Adrenal gland (tissue), 12 donors: ENCODE results near the gene PTMA. TPM values are rescaled to one million over a fixed set of nuclear protein-coding genes. Genes with fewer than 3 reads are reported as not detected.

Source experiments
- DNase-seq, 7 donors: peaks; one replicate each; pipeline ENCODE4 v3.0.0-alpha.2; 2019 to 2020
- H3K27ac ChIP-seq, 5 donors: fragments of 200-600 bp; sonication (generic) in 4 of 5; 1 replicate in 3 of 5; 2 replicates in 2 of 5; pipeline versions ENCODE4 v1.5.1 to v1.8.0; 2016 to 2020; ENCODE audit warnings: mild to moderate bottlenecking in 1 of 5
- H3K27me3 ChIP-seq: fragments of 200-600 bp; 2 replicates; pipeline ENCODE4 v1.8.0; 2021
- H3K36me3 ChIP-seq, 2 donors: fragments of 200-600 bp; replicated peaks in 1 of 2; 1 replicate in 1 of 2; 2 replicates in 1 of 2; pipeline versions ENCODE4 v1.5.1 to v1.8.0; 2018 to 2022
- H3K4me1 ChIP-seq, 2 donors: fragments of 200-600 bp; replicated peaks in 1 of 2; 1 replicate in 1 of 2; 2 replicates in 1 of 2; pipeline versions ENCODE4 v1.5.1 to v1.8.0; 2018 to 2021
- H3K4me3 ChIP-seq, 4 donors: fragments of 200-600 bp; sonication (generic) in 3 of 4; one replicate each; pipeline ENCODE4 v1.5.1; 2016 to 2018
- H3K9me3 ChIP-seq, 3 donors: fragments of 200-600 bp; sonication (generic) in 1 of 3; replicated peaks in 1 of 3; 1 replicate in 2 of 3; 2 replicates in 1 of 3; pipeline versions ENCODE4 v1.5.1 to v1.8.0; 2016 to 2021
- CTCF ChIP-seq, 6 experiments: fragments of 450-650 bp in 4 of 6; fragments of 200-600 bp in 2 of 6; sonication (generic) in 1 of 6; IDR thresholded peaks; 1 replicate in 5 of 6; 2 replicates in 1 of 6; pipeline versions ENCODE4 v1.5.1 to v1.8.0; 2016 to 2021; ENCODE audit warnings: antibody characterized with exemption in 6 of 6, mild to moderate bottlenecking in 2 of 6, moderate library complexity in 1 of 6
- POLR2A ChIP-seq, 2 donors: fragments of 450-650 bp; IDR thresholded peaks; one replicate each; pipeline ENCODE4 v1.6.1; 2017; ENCODE audit warnings: antibody characterized with exemption in 2 of 2, mild to moderate bottlenecking in 2 of 2, moderate library complexity in 1 of 2
- WGBS, 4 donors: extraction: QIAGEN DNeasy Blood & Tissue Kit in 2 of 4; methylation state at CpG; one replicate each; pipeline versions ENCODE4 v1.1.5 to v1.1.7; 2013 to 2017; 5-methylcytosine and 5-hydroxymethylcytosine counted together
- intact Hi-C, 2 donors: fragments of 100-400 bp; cut with DNase I; formaldehyde crosslinking; loops; one replicate each; pipeline versions ENCODE4 v1.14.1 to v1.15.0; 2022 to 2023
- polyA plus RNA-seq, 3 donors: library from polyadenylated mRNA; stranded (reverse); fragments of 200-250 nt in 2 of 3; fragments of 350-450 nt in 1 of 3; fragmentation: Illumina TruSeq in 1 of 3; extraction: RNeasy Lipid Tissue Mini Kit (QIAGEN cat#74804) in 1 of 3; gene quantifications; one replicate each; pipeline ENCODE4 v1.2.3, GENCODE V29; 2013 to 2014
- total RNA-seq, 9 donors: library from RNA; depleted of rRNA in 4 of 9; stranded (reverse); fragments of >200 nt in 4 of 9; fragments of 120-200 nt in 1 of 9; fragmentation: NEBNext Ultra II Directional in 1 of 9; extraction: Animal tissue kit (Norgen Biotek cat#: 25700) in 1 of 9; gene quantifications; one replicate each; pipeline versions ENCODE4 v1.1.0 to v1.2.4, GENCODE V29; 2013 to 2023
- donor health status: healthy with polysubstance abuse.
- donor health status: Bipolar disorder and iron deficiency.
- donor health status: DM: yes; HTN: yes; CAD: no.
- donor health status: DM: no; HTN: no; CAD: no.
- donor health status: DM: no; HTN: no; CAD: no.
- donor health status: DM: yes; HTN: yes; CAD: no.

PTMA gene
- total and polyA plus RNA-seq, 12 donors = 346 to 1,198 (median 504) TPM

DNA sequence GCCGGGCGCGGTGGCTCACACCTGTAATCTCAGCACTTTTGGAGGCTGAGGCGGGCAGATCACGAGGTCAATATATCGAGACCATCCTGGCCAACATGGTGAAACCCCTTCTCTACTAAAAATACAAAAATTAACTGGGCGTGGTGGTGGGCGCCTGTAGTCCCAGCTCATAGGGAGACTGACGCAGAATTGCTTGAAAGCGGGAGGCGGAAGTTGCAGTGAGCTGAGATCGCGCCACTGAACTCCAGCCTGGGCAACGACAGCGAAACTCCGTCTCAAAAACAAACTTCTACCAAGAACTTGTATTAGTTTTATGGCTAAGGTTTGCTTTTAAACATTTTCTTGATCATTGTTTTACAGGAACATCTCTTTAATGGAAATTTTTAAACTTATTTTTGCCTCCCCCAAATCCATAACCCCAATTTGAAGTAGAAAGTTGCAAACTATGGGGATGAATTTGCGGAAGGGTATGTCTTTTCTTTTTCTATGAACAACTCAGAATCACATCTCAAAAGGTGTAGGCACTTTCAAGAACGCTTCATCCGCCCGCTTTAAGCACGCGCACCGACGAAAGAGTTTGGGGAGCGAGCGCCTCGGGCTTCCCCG lies 46.8 kb upstream of the PTMA start:
- Histone ChIP-seq H3K27ac (peak overlapping the region; percentile 8 to 92 (median 82)), H3K9me3 (no peaks in the 10 kb centered on the region), H3K4me3 (peak overlapping the region in 2 of 4 donors; percentile 26 to 46), H3K4me1 (peaks cover 0 to 11% of the 10 kb centered on the region in 2 donors), H3K36me3 (no peaks in the 10 kb centered on the region), H3K27me3 (no peaks in the 10 kb centered on the region)
- DNase-seq = no peak
- no peak for TF ChIP-seq CTCF (IDR thresholded peaks at IDR 0.05)
- TF ChIP-seq POLR2A (IDR thresholded peaks at IDR 0.05) = no peak
- WGBS, 4 donors = 65 to 91% (median 66%) methylated on average over 18 to 28 of the region's 28 CpGs
- intact Hi-C loops = no loop called here

- WGBS, 4 donors = 2 to 18% (median 7%) methylated on average over 15 to 87 of the region's 87 CpGs
- H3K4me3 ChIP-seq = peak overlapping the region in 3 of 4 donors; percentile 26 to 59 (median 51)
- no peaks in the 10 kb centered on the region for H3K27me3 ChIP-seq
- peak; percentile 94 to 98 (median 97) for DNase-seq
- TF ChIP-seq POLR2A (IDR thresholded peaks at IDR 0.05) = peak; percentile 68 to 98
- TF ChIP-seq CTCF (IDR thresholded peaks at IDR 0.05) = peak in 3 of 6 experiments; percentile 13 to 52 (median 46)
- H3K9me3 ChIP-seq = no peaks in the 10 kb centered on the region
- H3K27ac ChIP-seq = peak overlapping the region; percentile 67 to 92 (median 82)
- H3K4me1 ChIP-seq = peaks cover 0 to 15% of the 10 kb centered on the region in 2 donors
- intact Hi-C loops = no loop called here
- no peaks in the 10 kb centered on the region for H3K36me3 ChIP-seq
Measured at GRCh38 chr2:231662028-231662810, 46.1 kb upstream of the PTMA start.

GRCh38 chr2:231662811-231663457 lies 45.4 kb upstream of the PTMA start:
- Histone ChIP-seq H3K9me3 (no peaks in the 10 kb centered on the region), H3K36me3 (no peaks in the 10 kb centered on the region), H3K27ac (peak overlapping the region in 4 of 5 donors; percentile 46 to 92 (median 79)), H3K4me3 (peak overlapping the region in 2 of 4 donors; percentile 51 to 59), H3K4me1 (peaks cover 0 to 17% of the 10 kb centered on the region in 2 donors), H3K27me3 (no peaks in the 10 kb centered on the region)
- intact Hi-C loops = no loop called here
- 92 to 97% (median 94%) methylated on average over 33 to 34 of the region's 34 CpGs for WGBS, 4 donors
- DNase-seq = no peak
- TF ChIP-seq POLR2A (IDR thresholded peaks at IDR 0.05) = no peak
- no peak for TF ChIP-seq CTCF (IDR thresholded peaks at IDR 0.05)
